GM23338 (cell line): ENCODE data around the gene CERS5. TPM values are rescaled to one million over a fixed set of nuclear protein-coding genes. Genes with fewer than 3 reads are reported as not detected.

ENCODE experiments used
- ATAC-seq: fragments of 200-7000 bp; cut with Tn5 transposase; 3 replicates; pipeline ENCODE4 v1.9.1; 2020
- DNase-seq: peaks from one replicate; pipeline ENCODE4 v3.0.0-alpha.2; 2015; ENCODE audit warnings: low spot score
- H2AFZ ChIP-seq: fragments of 200-600 bp; sonication (generic); 2 replicates; pipeline ENCODE4 v1.8.0; 2016; ENCODE audit warnings: antibody characterized with exemption, mild to moderate bottlenecking, moderate library complexity
- H3F3A ChIP-seq: fragments of 200-600 bp; sonication (generic); replicated peaks from 2 replicates; pipeline ENCODE4 v1.8.0; 2017; ENCODE audit warnings: antibody characterized with exemption, mixed run types, low read depth
- H3K27ac ChIP-seq: fragments of 200-600 bp; sonication (generic); 2 replicates; pipeline ENCODE4 v1.6.1; 2016; ENCODE audit warnings: low read depth
- H3K27me3 ChIP-seq: fragments of 200-600 bp; sonication (generic); 2 replicates; pipeline ENCODE4 v1.8.0; 2016; ENCODE audit warnings: mild to moderate bottlenecking, mixed run types, moderate library complexity; ENCODE audit not compliant: insufficient read depth
- H3K36me3 ChIP-seq: fragments of 200-600 bp; sonication (generic); 2 replicates; pipeline ENCODE4 v1.8.0; 2016; ENCODE audit warnings: mild to moderate bottlenecking; ENCODE audit not compliant: insufficient read depth
- H3K4me1 ChIP-seq: fragments of 200-600 bp; sonication (generic); 2 replicates; pipeline ENCODE4 v1.8.0; 2016; ENCODE audit warnings: mild to moderate bottlenecking, moderate library complexity; ENCODE audit not compliant: insufficient read depth
- H3K4me2 ChIP-seq: fragments of 200-600 bp; sonication (generic); 2 replicates; pipeline ENCODE4 v1.7.1; 2017; ENCODE audit warnings: mixed run types
- H3K4me3 ChIP-seq: fragments of 200-600 bp; sonication (generic); 2 replicates; pipeline ENCODE4 v1.6.1; 2016; ENCODE audit warnings: mixed run types
- H3K79me2 ChIP-seq: fragments of 200-600 bp; sonication (generic); replicated peaks from 2 replicates; pipeline ENCODE4 v1.8.0; 2017; ENCODE audit warnings: mild to moderate bottlenecking; ENCODE audit not compliant: insufficient read depth
- H3K9me2 ChIP-seq: fragments of 200-600 bp; sonication (generic); 2 replicates; pipeline ENCODE4 v1.8.0; 2017; ENCODE audit not compliant: insufficient read depth
- H4K20me1 ChIP-seq: fragments of 200-600 bp; sonication (generic); replicated peaks from 2 replicates; pipeline ENCODE4 v1.8.0; 2017; ENCODE audit warnings: mild to moderate bottlenecking; ENCODE audit not compliant: insufficient read depth
- H3K27ac Mint-ChIP-seq: 2 replicates; pipeline ENCODE4 v1.8.0; 2020; ENCODE audit warnings: inconsistent platforms, mild to moderate bottlenecking, moderate library complexity, mixed read lengths
- H3K27me3 Mint-ChIP-seq: 3 replicates; pipeline ENCODE4 v1.8.0; 2022; ENCODE audit warnings: low read depth, mild to moderate bottlenecking, moderate library complexity, mixed read lengths, inconsistent platforms; ENCODE audit not compliant: insufficient read depth, poor library complexity
- H3K36me3 Mint-ChIP-seq: 3 replicates; pipeline ENCODE4 v1.8.0; 2021; ENCODE audit warnings: low read depth, mild to moderate bottlenecking, inconsistent platforms, moderate library complexity, mixed read lengths
- H3K4me1 Mint-ChIP-seq: 3 replicates; pipeline ENCODE4 v1.8.0; 2020; ENCODE audit warnings: mild to moderate bottlenecking, inconsistent platforms, mixed read lengths
- H3K4me3 Mint-ChIP-seq: 3 replicates; pipeline ENCODE4 v1.8.0; 2021; ENCODE audit warnings: moderate library complexity, mild to moderate bottlenecking, inconsistent platforms, mixed read lengths
- H3K9me3 Mint-ChIP-seq: 3 replicates; pipeline ENCODE4 v1.8.0; 2020; ENCODE audit warnings: moderate library complexity, mild to moderate bottlenecking, inconsistent platforms, mixed read lengths
- CREB1 ChIP-seq: fragments of 250-450 bp; sonication (Bioruptor Pico); IDR thresholded peaks from 2 replicates; pipeline ENCODE4 v1.5.0; 2020; ENCODE audit warnings: low read depth, mild to moderate bottlenecking, moderate library complexity
- CTCF ChIP-seq, 2 experiments: fragments of 200-600 bp in 1 of 2; sonication (generic) in 1 of 2; conservative IDR thresholded peaks; 2 replicates each; pipeline versions ENCODE4 v1.5.1 to v1.6.1; 2016 to 2017; ENCODE audit warnings: antibody characterized with exemption in 2 of 2, low read depth in 2 of 2, mild to moderate bottlenecking in 2 of 2, moderate library complexity in 1 of 2
- ETS1 ChIP-seq: IDR thresholded peaks from 2 replicates; pipeline ENCODE4 v1.6.1; 2016; ENCODE audit warnings: antibody characterized with exemption
- EZH2 ChIP-seq: fragments of 200-600 bp; sonication (generic); IDR thresholded peaks from one replicate; pipeline ENCODE4 v1.8.0; 2017; ENCODE audit warnings: antibody characterized with exemption, mild to moderate bottlenecking, low read depth; ENCODE audit not compliant: unreplicated experiment
- JUNB ChIP-seq: IDR thresholded peaks from one replicate; pipeline ENCODE4 v1.6.1; 2016; ENCODE audit warnings: antibody characterized with exemption; ENCODE audit not compliant: unreplicated experiment
- NANOG ChIP-seq: IDR thresholded peaks from 2 replicates; pipeline ENCODE4 v1.6.1; 2016; ENCODE audit warnings: antibody characterized with exemption, borderline replicate concordance
- STAT1 ChIP-seq: IDR thresholded peaks from one replicate; pipeline ENCODE4 v1.6.1; 2016; ENCODE audit warnings: antibody characterized with exemption; ENCODE audit not compliant: unreplicated experiment
- ZNF331 ChIP-seq: fragments of 250-450 bp; sonication (Bioruptor Pico); IDR thresholded peaks from 2 replicates; pipeline ENCODE4 v1.5.0; 2020; ENCODE audit warnings: low read depth, mild to moderate bottlenecking, moderate library complexity
- ZNF462 ChIP-seq: fragments of 250-450 bp; sonication (Bioruptor Pico); IDR thresholded peaks from 2 replicates; pipeline ENCODE4 v1.5.0; 2020; ENCODE audit warnings: mild to moderate bottlenecking, moderate library complexity
- polyA plus RNA-seq: library from polyadenylated mRNA; unstranded; fragments of >200 nt; fragmentation: Nextera tagmentation; extraction: Ambion mirVana; gene quantifications from 2 replicates; pipeline ENCODE4 v1.2.1, GENCODE V29; 2016
- total RNA-seq: library from RNA; depleted of rRNA; stranded (reverse); fragments of >200 nt; shearing (Covaris generic); gene quantifications from 2 replicates; pipeline ENCODE4 v1.2.3, GENCODE V29; 2014

Gene CERS5
- total and polyA plus RNA-seq, 2 experiments from 2014 or later: 42.7 to 56.5 TPM

GRCh38 chr12:50120953-50121352 lies 46.2 kb downstream of the CERS5 start:
- H3K4me3 ChIP-seq: no peak overlapping the region
- H2AFZ ChIP-seq: no peak overlapping the region
- Mint-ChIP-seq H3K4me1 (no peaks in the 10 kb centered on the region), H3K36me3 (no peaks in the 10 kb centered on the region; the same call in 2 of the 3 replicates), H3K27me3 (no peaks in the 10 kb centered on the region), H3K27ac (no peak overlapping the region), H3K4me3 (no peak overlapping the region), H3K9me3 (no peaks in the 10 kb centered on the region)
- H3K27me3 ChIP-seq: no peaks in the 10 kb centered on the region
- ATAC-seq: no peak
- TF ChIP-seq STAT1: no peak
- no peak for TF ChIP-seq JUNB
- TF ChIP-seq NANOG: no peak
- TF ChIP-seq CTCF (conservative IDR thresholded peaks at IDR 0.05; ENCODE audit: low read depth in 2 of 2): no peak
- no peak for TF ChIP-seq EZH2
- TF ChIP-seq ZNF331 (CRISPR knock-in tag): no peak
- no peak for TF ChIP-seq CREB1 (CRISPR knock-in tag)
- TF ChIP-seq ETS1: no peak
- H3K4me2 ChIP-seq: no peak overlapping the region
- H3K27ac ChIP-seq: no peak overlapping the region
- no peaks in the 10 kb centered on the region for H3F3A ChIP-seq
- H3K4me1 ChIP-seq: no peaks in the 10 kb centered on the region
- no peak for DNase-seq
- H3K36me3 ChIP-seq: no peaks in the 10 kb centered on the region
- H4K20me1 ChIP-seq: peaks cover 5% of the 10 kb centered on the region; the same call in 1 of the 2 replicates
- H3K9me2 ChIP-seq: no peaks in the 10 kb centered on the region
- H3K79me2 ChIP-seq: peaks cover 7% of the 10 kb centered on the region; the same call in 1 of the 2 replicates

- no peak overlapping the region for H2AFZ ChIP-seq
- no peak overlapping the region for H3K4me2 ChIP-seq
- H3K4me3 ChIP-seq: no peak overlapping the region
- H3K4me3 Mint-ChIP-seq: no peak overlapping the region
- no peaks in the 10 kb centered on the region for H3K9me2 ChIP-seq
- peaks cover 7% of the 10 kb centered on the region; the same call in 1 of the 2 replicates for H3K79me2 ChIP-seq
- no peaks in the 10 kb centered on the region; the same call in 2 of the 3 replicates for H3K36me3 Mint-ChIP-seq
- H4K20me1 ChIP-seq: peaks cover 4% of the 10 kb centered on the region; the same call in 1 of the 2 replicates
- no peak overlapping the region; the same call in 1 of the 2 replicates for H3K27ac Mint-ChIP-seq
- no peak for DNase-seq
- no peaks in the 10 kb centered on the region for H3K27me3 Mint-ChIP-seq
- H3K4me1 Mint-ChIP-seq: no peaks in the 10 kb centered on the region
- no peaks in the 10 kb centered on the region for H3K4me1 ChIP-seq
- H3K36me3 ChIP-seq: no peaks in the 10 kb centered on the region
- no peaks in the 10 kb centered on the region for H3K9me3 Mint-ChIP-seq
- no peak for ATAC-seq
- no peaks in the 10 kb centered on the region for H3K27me3 ChIP-seq
- H3F3A ChIP-seq: no peaks in the 10 kb centered on the region
- H3K27ac ChIP-seq: no peak overlapping the region
- TF ChIP-seq NANOG (no peak), ZNF462 (CRISPR knock-in tag) (no peak), CTCF (conservative IDR thresholded peaks at IDR 0.05; ENCODE audit: low read depth in 2 of 2) (no peak), ZNF331 (CRISPR knock-in tag) (no peak)
Measured at GRCh38 chr12:50120521-50120920, 46.6 kb downstream of the CERS5 start.
